ENCODE measurements around the gene DMBX1. TPM values are rescaled to one million over a fixed set of nuclear protein-coding genes. Genes with fewer than 3 reads are reported as not detected.

The DMBX1 gene
- total RNA-seq, 2 experiments from 2014 or later = 0.10 TPM; not detected in 1

GRCh38 chr1:46451948-46452930, 37.4 kb upstream of the DMBX1 start:
- CTCF ChIA-PET = interaction anchor here (1.0 to 3.5 kb wide), 4 partner anchors 10 to 81 kb away, joined by 3 to 12 read pairs (median 4); no protein-coding TSS in a partner anchor
- Mint-ChIP-seq H3K9me3 (no peaks in the 10 kb centered on the region), H3K4me1 (peaks cover 4% of the 10 kb centered on the region), H3K27me3 (peaks cover 52% of the 10 kb centered on the region), H3K36me3 (ENCODE audit: low read depth) (no peaks in the 10 kb centered on the region), H3K4me3 (no peak overlapping the region), H3K27ac (no peak overlapping the region)
- POLR2A ChIA-PET = no interaction called here
- no peak for DNase-seq

GRCh38 chr1:46452931-46453325, 36.7 kb upstream of the DMBX1 start:
- ChIA-PET CTCF (interaction anchor here (1.0 kb wide), 2 partner anchors 11 to 66 kb away, joined by 3 to 4 read pairs; no protein-coding TSS in a partner anchor), POLR2A (no interaction called here)
- H3K27me3 Mint-ChIP-seq = peaks cover 45% of the 10 kb centered on the region
- no peak overlapping the region for H3K27ac Mint-ChIP-seq
- DNase-seq = no peak
- no peak overlapping the region for H3K4me3 Mint-ChIP-seq
- peaks cover 4% of the 10 kb centered on the region for H3K4me1 Mint-ChIP-seq
- no peaks in the 10 kb centered on the region for H3K9me3 Mint-ChIP-seq
- no peaks in the 10 kb centered on the region for H3K36me3 Mint-ChIP-seq (ENCODE audit: low read depth)

GRCh38 chr1:46453449-46453848, 36.2 kb upstream of the DMBX1 start:
- H3K4me1 Mint-ChIP-seq = peaks cover 4% of the 10 kb centered on the region
- ChIA-PET POLR2A (interaction anchor here (0.6 kb wide), 1 partner anchor 118 kb away, joined by 7 read pairs; no protein-coding TSS in a partner anchor), CTCF (interaction anchor here (1.7 kb wide), 1 partner anchor 75 kb away, joined by 5 read pairs; no protein-coding TSS in a partner anchor)
- peaks cover 42% of the 10 kb centered on the region for H3K27me3 Mint-ChIP-seq
- DNase-seq = no peak
- no peaks in the 10 kb centered on the region for H3K36me3 Mint-ChIP-seq (ENCODE audit: low read depth)
- no peaks in the 10 kb centered on the region for H3K9me3 Mint-ChIP-seq
- no peak overlapping the region for H3K27ac Mint-ChIP-seq
- no peak overlapping the region for H3K4me3 Mint-ChIP-seq

- H3K4me3 Mint-ChIP-seq = no peak overlapping the region
- no peaks in the 10 kb centered on the region for H3K36me3 Mint-ChIP-seq (ENCODE audit: low read depth)
- H3K27me3 Mint-ChIP-seq = peaks cover 44% of the 10 kb centered on the region
- CTCF ChIA-PET = no interaction called here
- POLR2A ChIA-PET = no interaction called here
- H3K27ac Mint-ChIP-seq = no peak overlapping the region
- no peaks in the 10 kb centered on the region for H3K9me3 Mint-ChIP-seq
- no peak for DNase-seq
- H3K4me1 Mint-ChIP-seq = no peaks in the 10 kb centered on the region
Observed at GRCh38 chr1:46455951-46456350, 33.7 kb upstream of the DMBX1 start.

GRCh38 chr1:46456411-46456963, 33.1 kb upstream of the DMBX1 start:
- peaks cover 44% of the 10 kb centered on the region for H3K27me3 Mint-ChIP-seq
- POLR2A ChIA-PET = no interaction called here
- CTCF ChIA-PET = no interaction called here

GRCh38 chr1:46457178-46457577, 32.5 kb upstream of the DMBX1 start:
- Mint-ChIP-seq H3K4me1 (no peaks in the 10 kb centered on the region), H3K27ac (no peak overlapping the region), H3K9me3 (no peaks in the 10 kb centered on the region), H3K4me3 (no peak overlapping the region), H3K27me3 (peaks cover 43% of the 10 kb centered on the region), H3K36me3 (ENCODE audit: low read depth) (no peaks in the 10 kb centered on the region)
- POLR2A ChIA-PET = no interaction called here
- CTCF ChIA-PET = no interaction called here
- no peak for DNase-seq

More at GRCh38 chr1:46456411-46456963, 33.1 kb upstream of the DMBX1 start:
- Mint-ChIP-seq H3K36me3 (ENCODE audit: low read depth) (no peaks in the 10 kb centered on the region), H3K4me3 (no peak overlapping the region), H3K27ac (no peak overlapping the region), H3K4me1 (no peaks in the 10 kb centered on the region), H3K9me3 (no peaks in the 10 kb centered on the region)
- DNase-seq = no peak

- no peak for DNase-seq
- H3K36me3 Mint-ChIP-seq (ENCODE audit: low read depth) = no peaks in the 10 kb centered on the region
- H3K4me1 Mint-ChIP-seq = no peaks in the 10 kb centered on the region
- peaks cover 43% of the 10 kb centered on the region for H3K27me3 Mint-ChIP-seq
- no peak overlapping the region for H3K27ac Mint-ChIP-seq
- no peaks in the 10 kb centered on the region for H3K9me3 Mint-ChIP-seq
- H3K4me3 Mint-ChIP-seq = no peak overlapping the region
- CTCF ChIA-PET = interaction anchor here (0.7 kb wide), 1 partner anchor 137 kb away, joined by 3 read pairs; no protein-coding TSS in a partner anchor
- POLR2A ChIA-PET = no interaction called here
Observed at GRCh38 chr1:46458190-46458589, 31.4 kb upstream of the DMBX1 start.

GRCh38 chr1:46458846-46459245, 30.8 kb upstream of the DMBX1 start:
- H3K9me3 Mint-ChIP-seq = no peaks in the 10 kb centered on the region
- no peaks in the 10 kb centered on the region for H3K36me3 Mint-ChIP-seq (ENCODE audit: low read depth)
- H3K4me3 Mint-ChIP-seq = no peak overlapping the region
- CTCF ChIA-PET = interaction anchor here (0.7 kb wide), 1 partner anchor 136 kb away, joined by 3 read pairs; no protein-coding TSS in a partner anchor
- no peak overlapping the region for H3K27ac Mint-ChIP-seq
- POLR2A ChIA-PET = no interaction called here
- H3K27me3 Mint-ChIP-seq = peaks cover 44% of the 10 kb centered on the region
- no peaks in the 10 kb centered on the region for H3K4me1 Mint-ChIP-seq
- no peak for DNase-seq

GRCh38 chr1:46459315-46459714, 30.3 kb upstream of the DMBX1 start:
- Mint-ChIP-seq H3K36me3 (ENCODE audit: low read depth) (no peaks in the 10 kb centered on the region), H3K9me3 (no peaks in the 10 kb centered on the region), H3K4me3 (no peak overlapping the region), H3K27me3 (peaks cover 46% of the 10 kb centered on the region), H3K27ac (no peak overlapping the region), H3K4me1 (no peaks in the 10 kb centered on the region)
- CTCF ChIA-PET = interaction anchor here (0.6 kb wide), 1 partner anchor 27 kb away, joined by 3 read pairs; no protein-coding TSS in a partner anchor
- DNase-seq = no peak
- POLR2A ChIA-PET = no interaction called here

GRCh38 chr1:46461017-46461808, 28.4 kb upstream of the DMBX1 start:
- Mint-ChIP-seq H3K4me1 (peaks cover 3% of the 10 kb centered on the region), H3K36me3 (ENCODE audit: low read depth) (no peaks in the 10 kb centered on the region), H3K9me3 (no peaks in the 10 kb centered on the region), H3K27ac (no peak overlapping the region), H3K27me3 (peaks cover 51% of the 10 kb centered on the region), H3K4me3 (no peak overlapping the region)
- ChIA-PET POLR2A (no interaction called here), CTCF (no interaction called here)
- DNase-seq = no peak

- Mint-ChIP-seq H3K4me3 (no peak overlapping the region), H3K27me3 (peaks cover 54% of the 10 kb centered on the region), H3K27ac (no peak overlapping the region), H3K9me3 (no peaks in the 10 kb centered on the region), H3K4me1 (peaks cover 6% of the 10 kb centered on the region), H3K36me3 (ENCODE audit: low read depth) (no peaks in the 10 kb centered on the region)
- ChIA-PET CTCF (no interaction called here), POLR2A (no interaction called here)
- DNase-seq = no peak
Observed at GRCh38 chr1:46461809-46462448, 27.7 kb upstream of the DMBX1 start.

- no peaks in the 10 kb centered on the region for H3K9me3 Mint-ChIP-seq
- no peaks in the 10 kb centered on the region for H3K36me3 Mint-ChIP-seq (ENCODE audit: low read depth)
- H3K4me3 Mint-ChIP-seq = no peak overlapping the region
- DNase-seq = no peak
- CTCF ChIA-PET = interaction anchor here (1.1 kb wide), 1 partner anchor 22 kb away, joined by 4 read pairs; no protein-coding TSS in a partner anchor
- H3K27me3 Mint-ChIP-seq = peaks cover 64% of the 10 kb centered on the region
- H3K4me1 Mint-ChIP-seq = peaks cover 12% of the 10 kb centered on the region
- H3K27ac Mint-ChIP-seq = no peak overlapping the region
- POLR2A ChIA-PET = no interaction called here
Observed at GRCh38 chr1:46464013-46464548, 25.6 kb upstream of the DMBX1 start.

Data from activated CD4-positive, alpha-beta T cell treated with anti-CD3 and anti-CD28 coated beads, Interleukin-2, amount 10 ng/mL, durations not matched to agents 7 days and 5 days (primary cell).